HepG2 (cell line): ENCODE measurements around the gene ARMC5. TPM values are rescaled to one million over a fixed set of nuclear protein-coding genes. Genes with fewer than 3 reads are reported as not detected.

ENCODE experiments used
- CAMTA2 ChIP-seq: sonication (generic); formaldehyde crosslinking; IDR thresholded peaks from 2 replicates; pipeline ENCODE4 v1.4.0; 2020; ENCODE audit warnings: mild to moderate bottlenecking, missing genetic modification reagents, borderline replicate concordance
- HNRNPK ChIP-seq: fragments of 200-400 bp; formaldehyde crosslinking; IDR thresholded peaks from 2 replicates; pipeline ENCODE4 v1.6.1; 2018; ENCODE audit warnings: low read length, low read depth, moderate library complexity, mild to moderate bottlenecking; ENCODE audit not compliant: poor library complexity, severe bottlenecking
- MBD4 ChIP-seq: IDR thresholded peaks from 2 replicates; pipeline ENCODE4 v1.6.1; 2012; ENCODE audit warnings: low read length, inconsistent platforms, borderline replicate concordance
- MTF2 ChIP-seq: sonication (generic); formaldehyde crosslinking; IDR thresholded peaks from 2 replicates; pipeline ENCODE4 v1.5.0; 2020; ENCODE audit warnings: missing genetic modification reagents, borderline replicate concordance
- SALL2 ChIP-seq: sonication (generic); formaldehyde crosslinking; IDR thresholded peaks from 2 replicates; pipeline ENCODE4 v1.8.1; 2023; ENCODE audit warnings: mild to moderate bottlenecking, missing genetic modification reagents, inconsistent platforms
- ZNF274 ChIP-seq: sonication (generic); formaldehyde crosslinking; IDR thresholded peaks from 2 replicates; pipeline ENCODE4 v1.5.1; 2020; ENCODE audit warnings: mild to moderate bottlenecking, missing genetic modification reagents
- ZNF383 ChIP-seq: sonication (generic); formaldehyde crosslinking; IDR thresholded peaks from 2 replicates; pipeline ENCODE4 v1.4.0; 2020; ENCODE audit warnings: missing genetic modification reagents, mild to moderate bottlenecking, borderline replicate concordance
- ZNF746 ChIP-seq: sonication (generic); formaldehyde crosslinking; IDR thresholded peaks from 2 replicates; pipeline ENCODE4 v1.8.0; 2022; ENCODE audit warnings: mild to moderate bottlenecking, missing genetic modification reagents
- polyA plus RNA-seq, 8 experiments: library from polyadenylated mRNA; depleted of rRNA in 3 of 8; stranded (reverse) in 7 of 8; unstranded in 1 of 8; fragments of >200 nt; fragmentation: Illumina TruSeq in 4 of 8; extraction: Trizol in 4 of 8; gene quantifications; 2 replicates each; pipeline versions ENCODE4 v1.2.1 to v1.2.3, GENCODE V29; 2011 to 2016; ENCODE audit warnings: low read depth in 4 of 8, missing spikeins in 1 of 8, mixed read lengths in 1 of 8; ENCODE audit not compliant: insufficient read depth in 1 of 8
- total RNA-seq, 5 experiments: library from RNA; depleted of rRNA; stranded (reverse); fragments of >200 nt; fragmentation: Illumina TruSeq; extraction: Trizol; gene quantifications; 2 replicates each; pipeline ENCODE4 v1.2.3, GENCODE V29; 2016; ENCODE audit warnings: low read depth in 1 of 5
- TF ChIP-seq, protein P1 (sequence below), 2 experiments: sonication (generic) in 1 of 2; formaldehyde crosslinking in 1 of 2; IDR thresholded peaks; 2 replicates each; pipeline versions ENCODE4 v1.4.0 to v1.6.1; 2018 to 2020; ENCODE audit warnings: missing genetic modification reagents in 2 of 2, borderline replicate concordance in 1 of 2, low read depth in 1 of 2, mild to moderate bottlenecking in 1 of 2, missing biosample characterization in 1 of 2
- TF ChIP-seq, protein P2 (sequence below): IDR thresholded peaks from 2 replicates; pipeline ENCODE4 v1.6.1; 2018; ENCODE audit warnings: missing genetic modification reagents, mild to moderate bottlenecking, missing compliant biosample characterization
- TF ChIP-seq, protein P3 (sequence below): sonication (generic); formaldehyde crosslinking; IDR thresholded peaks from 2 replicates; pipeline ENCODE4 v1.4.0; 2020; ENCODE audit warnings: missing genetic modification reagents
- TF ChIP-seq, protein P4 (sequence below): sonication (generic); formaldehyde crosslinking; conservative IDR thresholded peaks from 2 replicates; pipeline ENCODE4 v1.4.0; 2020; ENCODE audit warnings: missing genetic modification reagents
- TF ChIP-seq, protein P5 (sequence below): sonication (generic); formaldehyde crosslinking; IDR thresholded peaks from 2 replicates; pipeline ENCODE4 v1.4.0; 2020; ENCODE audit warnings: mild to moderate bottlenecking, missing genetic modification reagents
- TF ChIP-seq, protein P6 (sequence below): sonication (generic); formaldehyde crosslinking; IDR thresholded peaks from 2 replicates; pipeline ENCODE4 v1.4.0; 2020; ENCODE audit warnings: mild to moderate bottlenecking, missing genetic modification reagents

ARMC5 gene
- total and polyA plus RNA-seq, 2 of the 13 experiments (the other 11 are each of a cell fraction or from before 2014, with no cell fraction given): 10.8 to 22.3 TPM

DNA sequence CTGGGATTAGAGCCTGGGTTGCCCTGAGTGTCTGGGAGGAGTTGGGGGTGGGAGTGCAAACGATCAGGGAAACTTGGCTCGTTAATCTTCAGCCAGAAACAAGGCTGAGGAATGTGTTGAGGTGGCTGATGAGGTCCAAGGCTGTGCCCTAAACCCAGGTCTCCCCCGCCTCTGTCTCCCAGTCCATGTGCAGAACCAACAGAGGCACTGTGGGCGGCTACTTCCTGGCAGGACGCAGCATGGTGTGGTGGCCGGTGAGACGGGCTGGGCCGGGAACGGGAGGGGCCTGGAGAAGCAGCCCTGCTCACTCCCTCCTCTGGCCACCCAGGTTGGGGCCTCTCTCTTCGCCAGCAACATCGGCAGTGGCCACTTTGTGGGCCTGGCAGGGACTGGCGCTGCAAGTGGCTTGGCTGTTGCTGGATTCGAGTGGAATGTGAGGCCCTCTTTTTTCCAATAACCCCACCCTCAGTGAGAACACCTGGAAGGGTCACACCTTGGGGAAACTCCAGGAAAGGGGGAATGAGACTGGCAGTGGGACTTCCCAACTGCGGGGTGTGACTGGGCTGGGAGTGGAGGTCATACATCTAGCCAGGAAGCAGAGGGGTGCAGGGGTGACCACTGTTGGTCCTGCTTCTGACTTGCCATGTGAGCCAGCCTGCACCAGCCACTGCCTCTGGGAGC, 25.3 kb downstream of the ARMC5 start (continued):
- TF ChIP-seq, protein P1, sequence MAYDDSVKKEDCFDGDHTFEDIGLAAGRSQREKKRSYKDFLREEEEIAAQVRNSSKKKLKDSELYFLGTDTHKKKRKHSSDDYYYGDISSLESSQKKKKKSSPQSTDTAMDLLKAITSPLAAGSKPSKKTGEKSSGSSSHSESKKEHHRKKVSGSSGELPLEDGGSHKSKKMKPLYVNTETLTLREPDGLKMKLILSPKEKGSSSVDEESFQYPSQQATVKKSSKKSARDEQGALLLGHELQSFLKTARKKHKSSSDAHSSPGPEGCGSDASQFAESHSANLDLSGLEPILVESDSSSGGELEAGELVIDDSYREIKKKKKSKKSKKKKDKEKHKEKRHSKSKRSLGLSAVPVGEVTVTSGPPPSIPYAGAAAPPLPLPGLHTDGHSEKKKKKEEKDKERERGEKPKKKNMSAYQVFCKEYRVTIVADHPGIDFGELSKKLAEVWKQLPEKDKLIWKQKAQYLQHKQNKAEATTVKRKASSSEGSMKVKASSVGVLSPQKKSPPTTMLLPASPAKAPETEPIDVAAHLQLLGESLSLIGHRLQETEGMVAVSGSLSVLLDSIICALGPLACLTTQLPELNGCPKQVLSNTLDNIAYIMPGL (CRISPR knock-in tag; IDR thresholded peaks at IDR 0.05; ENCODE audit: borderline replicate concordance in 1 of 2, low read depth in 1 of 2): peak in 1 of 2 experiments; percentile 64; a peak in 1 of 4 replicates
- TF ChIP-seq, protein P2, sequence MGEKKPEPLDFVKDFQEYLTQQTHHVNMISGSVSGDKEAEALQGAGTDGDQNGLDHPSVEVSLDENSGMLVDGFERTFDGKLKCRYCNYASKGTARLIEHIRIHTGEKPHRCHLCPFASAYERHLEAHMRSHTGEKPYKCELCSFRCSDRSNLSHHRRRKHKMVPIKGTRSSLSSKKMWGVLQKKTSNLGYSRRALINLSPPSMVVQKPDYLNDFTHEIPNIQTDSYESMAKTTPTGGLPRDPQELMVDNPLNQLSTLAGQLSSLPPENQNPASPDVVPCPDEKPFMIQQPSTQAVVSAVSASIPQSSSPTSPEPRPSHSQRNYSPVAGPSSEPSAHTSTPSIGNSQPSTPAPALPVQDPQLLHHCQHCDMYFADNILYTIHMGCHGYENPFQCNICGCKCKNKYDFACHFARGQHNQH (CRISPR knock-in tag): peak; percentile 56; the same call in 1 of the 2 replicates
- TF ChIP-seq, protein P3, sequence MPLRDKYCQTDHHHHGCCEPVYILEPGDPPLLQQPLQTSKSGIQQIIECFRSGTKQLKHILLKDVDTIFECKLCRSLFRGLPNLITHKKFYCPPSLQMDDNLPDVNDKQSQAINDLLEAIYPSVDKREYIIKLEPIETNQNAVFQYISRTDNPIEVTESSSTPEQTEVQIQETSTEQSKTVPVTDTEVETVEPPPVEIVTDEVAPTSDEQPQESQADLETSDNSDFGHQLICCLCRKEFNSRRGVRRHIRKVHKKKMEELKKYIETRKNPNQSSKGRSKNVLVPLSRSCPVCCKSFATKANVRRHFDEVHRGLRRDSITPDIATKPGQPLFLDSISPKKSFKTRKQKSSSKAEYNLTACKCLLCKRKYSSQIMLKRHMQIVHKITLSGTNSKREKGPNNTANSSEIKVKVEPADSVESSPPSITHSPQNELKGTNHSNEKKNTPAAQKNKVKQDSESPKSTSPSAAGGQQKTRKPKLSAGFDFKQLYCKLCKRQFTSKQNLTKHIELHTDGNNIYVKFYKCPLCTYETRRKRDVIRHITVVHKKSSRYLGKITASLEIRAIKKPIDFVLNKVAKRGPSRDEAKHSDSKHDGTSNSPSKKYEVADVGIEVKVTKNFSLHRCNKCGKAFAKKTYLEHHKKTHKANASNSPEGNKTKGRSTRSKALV (CRISPR knock-in tag): peak; percentile 68; the same call in 1 of the 2 replicates
- TF ChIP-seq MTF2 (CRISPR knock-in tag): no peak
- TF ChIP-seq CAMTA2 (CRISPR knock-in tag): no peak
- TF ChIP-seq, protein P4, sequence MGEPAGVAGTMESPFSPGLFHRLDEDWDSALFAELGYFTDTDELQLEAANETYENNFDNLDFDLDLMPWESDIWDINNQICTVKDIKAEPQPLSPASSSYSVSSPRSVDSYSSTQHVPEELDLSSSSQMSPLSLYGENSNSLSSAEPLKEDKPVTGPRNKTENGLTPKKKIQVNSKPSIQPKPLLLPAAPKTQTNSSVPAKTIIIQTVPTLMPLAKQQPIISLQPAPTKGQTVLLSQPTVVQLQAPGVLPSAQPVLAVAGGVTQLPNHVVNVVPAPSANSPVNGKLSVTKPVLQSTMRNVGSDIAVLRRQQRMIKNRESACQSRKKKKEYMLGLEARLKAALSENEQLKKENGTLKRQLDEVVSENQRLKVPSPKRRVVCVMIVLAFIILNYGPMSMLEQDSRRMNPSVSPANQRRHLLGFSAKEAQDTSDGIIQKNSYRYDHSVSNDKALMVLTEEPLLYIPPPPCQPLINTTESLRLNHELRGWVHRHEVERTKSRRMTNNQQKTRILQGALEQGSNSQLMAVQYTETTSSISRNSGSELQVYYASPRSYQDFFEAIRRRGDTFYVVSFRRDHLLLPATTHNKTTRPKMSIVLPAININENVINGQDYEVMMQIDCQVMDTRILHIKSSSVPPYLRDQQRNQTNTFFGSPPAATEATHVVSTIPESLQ (CRISPR knock-in tag): no peak
- peak; percentile 73 for TF ChIP-seq ZNF274
- no peak for TF ChIP-seq MBD4
- TF ChIP-seq, protein P5, sequence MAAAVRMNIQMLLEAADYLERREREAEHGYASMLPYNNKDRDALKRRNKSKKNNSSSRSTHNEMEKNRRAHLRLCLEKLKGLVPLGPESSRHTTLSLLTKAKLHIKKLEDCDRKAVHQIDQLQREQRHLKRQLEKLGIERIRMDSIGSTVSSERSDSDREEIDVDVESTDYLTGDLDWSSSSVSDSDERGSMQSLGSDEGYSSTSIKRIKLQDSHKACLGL: peak; percentile 72; the same call in 1 of the 2 replicates
- no peak for TF ChIP-seq HNRNPK
- TF ChIP-seq ZNF383 (CRISPR knock-in tag): peak; percentile 73; the same call in 1 of the 2 replicates
- TF ChIP-seq, protein P6, sequence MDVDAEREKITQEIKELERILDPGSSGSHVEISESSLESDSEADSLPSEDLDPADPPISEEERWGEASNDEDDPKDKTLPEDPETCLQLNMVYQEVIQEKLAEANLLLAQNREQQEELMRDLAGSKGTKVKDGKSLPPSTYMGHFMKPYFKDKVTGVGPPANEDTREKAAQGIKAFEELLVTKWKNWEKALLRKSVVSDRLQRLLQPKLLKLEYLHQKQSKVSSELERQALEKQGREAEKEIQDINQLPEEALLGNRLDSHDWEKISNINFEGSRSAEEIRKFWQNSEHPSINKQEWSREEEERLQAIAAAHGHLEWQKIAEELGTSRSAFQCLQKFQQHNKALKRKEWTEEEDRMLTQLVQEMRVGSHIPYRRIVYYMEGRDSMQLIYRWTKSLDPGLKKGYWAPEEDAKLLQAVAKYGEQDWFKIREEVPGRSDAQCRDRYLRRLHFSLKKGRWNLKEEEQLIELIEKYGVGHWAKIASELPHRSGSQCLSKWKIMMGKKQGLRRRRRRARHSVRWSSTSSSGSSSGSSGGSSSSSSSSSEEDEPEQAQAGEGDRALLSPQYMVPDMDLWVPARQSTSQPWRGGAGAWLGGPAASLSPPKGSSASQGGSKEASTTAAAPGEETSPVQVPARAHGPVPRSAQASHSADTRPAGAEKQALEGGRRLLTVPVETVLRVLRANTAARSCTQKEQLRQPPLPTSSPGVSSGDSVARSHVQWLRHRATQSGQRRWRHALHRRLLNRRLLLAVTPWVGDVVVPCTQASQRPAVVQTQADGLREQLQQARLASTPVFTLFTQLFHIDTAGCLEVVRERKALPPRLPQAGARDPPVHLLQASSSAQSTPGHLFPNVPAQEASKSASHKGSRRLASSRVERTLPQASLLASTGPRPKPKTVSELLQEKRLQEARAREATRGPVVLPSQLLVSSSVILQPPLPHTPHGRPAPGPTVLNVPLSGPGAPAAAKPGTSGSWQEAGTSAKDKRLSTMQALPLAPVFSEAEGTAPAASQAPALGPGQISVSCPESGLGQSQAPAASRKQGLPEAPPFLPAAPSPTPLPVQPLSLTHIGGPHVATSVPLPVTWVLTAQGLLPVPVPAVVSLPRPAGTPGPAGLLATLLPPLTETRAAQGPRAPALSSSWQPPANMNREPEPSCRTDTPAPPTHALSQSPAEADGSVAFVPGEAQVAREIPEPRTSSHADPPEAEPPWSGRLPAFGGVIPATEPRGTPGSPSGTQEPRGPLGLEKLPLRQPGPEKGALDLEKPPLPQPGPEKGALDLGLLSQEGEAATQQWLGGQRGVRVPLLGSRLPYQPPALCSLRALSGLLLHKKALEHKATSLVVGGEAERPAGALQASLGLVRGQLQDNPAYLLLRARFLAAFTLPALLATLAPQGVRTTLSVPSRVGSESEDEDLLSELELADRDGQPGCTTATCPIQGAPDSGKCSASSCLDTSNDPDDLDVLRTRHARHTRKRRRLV (CRISPR knock-in tag): no peak
- 0 out of 2 replicates have a peak, but pooled peaks have one; percentile 28 for TF ChIP-seq SALL2 (CRISPR knock-in tag)
- peak; percentile 49; the same call in 1 of the 2 replicates for TF ChIP-seq ZNF746 (CRISPR knock-in tag)
